Keratinocyte (primary cell): ENCODE data around the gene RNF149. TPM values are rescaled to one million over a fixed set of nuclear protein-coding genes. Genes with fewer than 3 reads are reported as not detected.

Source experiments
- DNase-seq: peaks from one replicate; pipeline ENCODE4 v3.0.0-alpha.2; 2011; ENCODE audit warnings: low read depth, missing footprints, low spot score
- FAIRE-seq: peaks from 2 replicates; lab custom pipeline; 2011; peaks lifted over from hg19 to GRCh38; lab: Jason Lieb, UNC
- H2AFZ ChIP-seq: 2 replicates; pipeline ENCODE4 v1.6.0; 2012; ENCODE audit warnings: low read length, control low read depth, inconsistent platforms; ENCODE audit not compliant: control insufficient read depth
- H3K27ac ChIP-seq: 2 replicates; pipeline ENCODE4 v1.5.1; 2011; ENCODE audit warnings: low read length; ENCODE audit not compliant: control insufficient read depth, insufficient read depth
- H3K27me3 ChIP-seq: 3 replicates; pipeline ENCODE4 v1.6.0; 2011; ENCODE audit warnings: low read length; ENCODE audit not compliant: control insufficient read depth, insufficient read depth; ENCODE audit errors: extremely low read depth
- H3K36me3 ChIP-seq, 2 experiments: 2 replicates in 1 of 2; 3 replicates in 1 of 2; pipeline ENCODE4 v1.5.1; 2011; ENCODE audit warnings: low read length in 2 of 2, mild to moderate bottlenecking in 1 of 2; ENCODE audit not compliant: control insufficient read depth in 2 of 2, insufficient read depth in 2 of 2; ENCODE audit errors: extremely low read depth in 1 of 2
- H3K4me1 ChIP-seq: 3 replicates; pipeline ENCODE4 v1.5.1; 2011; ENCODE audit warnings: low read length; ENCODE audit not compliant: control insufficient read depth, insufficient read depth; ENCODE audit errors: extremely low read depth
- H3K4me2 ChIP-seq: 3 replicates; pipeline ENCODE4 v1.6.0; 2011; ENCODE audit warnings: low read depth, low read length; ENCODE audit not compliant: control insufficient read depth, insufficient read depth; ENCODE audit errors: extremely low read depth
- H3K4me3 ChIP-seq, 3 experiments: fragments of 200-600 bp in 1 of 3; sonication (generic) in 1 of 3; 2 replicates in 2 of 3; 3 replicates in 1 of 3; pipeline ENCODE4 v1.5.1; 2011 to 2016; ENCODE audit warnings: low read length in 3 of 3, mild to moderate bottlenecking in 3 of 3, control low read depth in 2 of 3, inconsistent platforms in 1 of 3, low read depth in 1 of 3, mixed read lengths in 1 of 3, mixed run types in 1 of 3, moderate library complexity in 1 of 3; ENCODE audit not compliant: control insufficient read depth in 2 of 3, insufficient read depth in 2 of 3; ENCODE audit errors: extremely low read depth in 1 of 3
- H3K79me2 ChIP-seq: 2 replicates; pipeline ENCODE4 v1.6.0; 2012; ENCODE audit warnings: low read length; ENCODE audit not compliant: control insufficient read depth, insufficient read depth
- H3K9ac ChIP-seq: 3 replicates; pipeline ENCODE4 v1.6.0; 2011; ENCODE audit warnings: low read length; ENCODE audit not compliant: control insufficient read depth, insufficient read depth; ENCODE audit errors: extremely low read depth
- H3K9me1 ChIP-seq: 3 replicates; pipeline ENCODE4 v1.6.0; 2011; ENCODE audit warnings: low read length; ENCODE audit not compliant: control insufficient read depth, insufficient read depth; ENCODE audit errors: extremely low read depth
- H3K9me3 ChIP-seq: 2 replicates; pipeline ENCODE4 v1.5.1; 2012; ENCODE audit warnings: low read depth, low read length; ENCODE audit not compliant: control insufficient read depth
- H4K20me1 ChIP-seq: 3 replicates; pipeline ENCODE4 v1.6.0; 2011; ENCODE audit warnings: low read length; ENCODE audit not compliant: control insufficient read depth, insufficient read depth; ENCODE audit errors: extremely low read depth
- EZH2 ChIP-seq: IDR thresholded peaks from one replicate; pipeline ENCODE4 v1.6.1; 2012; ENCODE audit warnings: inconsistent platforms, mild to moderate bottlenecking, low read length, moderate library complexity
- dilution Hi-C: fragments of 300-500 bp; cut with MboI; formaldehyde crosslinking; loops from one replicate; pipeline ENCODE4 v1.7.0; 2020; ENCODE audit warnings: low sequenced_read_pairs; ENCODE audit not compliant: extremely low pct_ligation_motif_present
- polyA plus RNA-seq, 5 experiments: library from polyadenylated mRNA; depleted of rRNA in 3 of 5; stranded (reverse) in 3 of 5; stranded (forward) in 1 of 5; unstranded in 1 of 5; fragments of >200 nt; gene quantifications; 1 replicate in 1 of 5; 2 replicates in 3 of 5; 3 replicates in 1 of 5; pipeline versions ENCODE4 v1.2.1 to v1.2.3, GENCODE V29; 2011 to 2012; ENCODE audit warnings: missing spikeins in 2 of 5, low read depth in 1 of 5, low replicate concordance in 1 of 5
- TF ChIP-seq, protein P1 (sequence below), 3 experiments: IDR thresholded peaks in 1 of 3; conservative IDR thresholded peaks in 1 of 3; optimal IDR thresholded peaks in 1 of 3; 2 replicates in 2 of 3; 3 replicates in 1 of 3; pipeline versions ENCODE3 to v1.5.1; 2011; ENCODE audit warnings: low read length in 3 of 3, mild to moderate bottlenecking in 3 of 3, moderate library complexity in 2 of 3, control low read depth in 1 of 3, inconsistent platforms in 1 of 3; ENCODE audit not compliant: insufficient read depth in 2 of 3; ENCODE audit errors: extremely low read depth in 1 of 3

Gene RNF149
- polyA plus RNA-seq, 1 donor (not counting 4 experiments of a cell fraction or from before 2014, with no cell fraction given): 68.0 TPM

DNA sequence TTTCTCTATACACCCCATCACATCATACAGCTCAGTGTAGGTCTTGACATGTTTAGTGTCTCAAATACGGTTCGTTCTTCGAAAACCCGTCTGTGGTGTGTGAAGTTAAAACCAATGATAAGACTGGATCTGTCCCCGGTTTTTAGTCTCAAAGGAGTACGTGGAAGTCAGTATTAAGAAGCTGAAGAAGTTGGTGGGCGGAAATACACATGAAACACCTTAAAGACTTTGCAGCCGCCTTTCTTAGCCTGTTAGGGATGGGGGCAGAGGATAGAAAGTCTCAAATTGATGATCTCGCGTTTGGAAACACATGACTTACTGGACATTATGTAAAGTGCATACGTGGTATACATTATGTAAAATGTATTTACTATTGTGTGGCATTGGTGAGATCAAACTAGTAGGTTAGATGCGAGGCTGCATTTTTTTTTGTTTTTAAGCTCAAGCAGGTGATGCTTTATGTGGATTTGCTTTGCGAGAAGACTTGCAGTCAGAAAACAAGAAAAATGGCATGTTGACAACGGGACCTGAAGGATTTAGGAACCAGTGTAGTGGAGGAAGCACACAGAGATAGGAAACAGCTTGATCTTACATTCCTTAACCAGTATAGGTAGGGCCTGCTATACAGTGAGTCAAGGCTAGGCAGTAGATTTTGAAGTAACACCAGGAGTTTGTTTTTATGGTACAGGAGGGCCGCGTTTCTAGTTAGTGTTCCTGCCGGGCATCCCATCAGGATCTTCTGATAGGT is 54.6 kb downstream of the RNF149 start:
- DNase-seq: no peak

DNA sequence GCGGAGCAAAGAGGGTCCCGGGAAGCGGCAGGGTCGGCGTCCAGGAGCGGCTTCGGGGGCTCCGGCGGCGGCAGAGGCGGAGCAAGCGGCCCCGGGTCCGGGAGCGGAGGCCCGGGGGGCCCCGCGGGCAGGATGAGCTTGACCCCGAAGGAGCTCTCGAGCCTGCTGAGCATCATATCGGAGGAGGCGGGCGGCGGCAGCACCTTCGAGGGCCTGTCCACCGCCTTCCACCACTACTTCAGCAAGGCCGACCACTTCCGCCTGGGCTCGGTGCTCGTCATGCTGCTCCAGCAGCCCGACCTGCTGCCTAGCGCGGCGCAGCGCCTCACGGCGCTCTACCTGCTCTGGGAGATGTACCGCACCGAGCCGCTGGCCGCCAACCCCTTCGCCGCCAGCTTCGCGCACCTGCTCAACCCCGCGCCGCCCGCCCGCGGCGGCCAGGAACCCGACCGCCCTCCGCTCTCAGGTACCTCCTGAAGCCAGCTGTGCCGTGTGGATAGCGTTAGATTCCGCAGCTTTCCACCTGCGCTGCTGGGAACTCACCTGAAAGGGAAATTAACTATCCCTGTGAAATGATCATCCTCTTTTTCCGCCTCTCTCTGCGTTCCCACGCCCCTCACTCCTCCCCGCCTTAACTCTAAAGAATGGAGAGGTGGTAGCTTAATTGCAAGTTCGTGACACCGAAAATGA is 55.3 kb downstream of the RNF149 start:
- TF ChIP-seq, protein P1, sequence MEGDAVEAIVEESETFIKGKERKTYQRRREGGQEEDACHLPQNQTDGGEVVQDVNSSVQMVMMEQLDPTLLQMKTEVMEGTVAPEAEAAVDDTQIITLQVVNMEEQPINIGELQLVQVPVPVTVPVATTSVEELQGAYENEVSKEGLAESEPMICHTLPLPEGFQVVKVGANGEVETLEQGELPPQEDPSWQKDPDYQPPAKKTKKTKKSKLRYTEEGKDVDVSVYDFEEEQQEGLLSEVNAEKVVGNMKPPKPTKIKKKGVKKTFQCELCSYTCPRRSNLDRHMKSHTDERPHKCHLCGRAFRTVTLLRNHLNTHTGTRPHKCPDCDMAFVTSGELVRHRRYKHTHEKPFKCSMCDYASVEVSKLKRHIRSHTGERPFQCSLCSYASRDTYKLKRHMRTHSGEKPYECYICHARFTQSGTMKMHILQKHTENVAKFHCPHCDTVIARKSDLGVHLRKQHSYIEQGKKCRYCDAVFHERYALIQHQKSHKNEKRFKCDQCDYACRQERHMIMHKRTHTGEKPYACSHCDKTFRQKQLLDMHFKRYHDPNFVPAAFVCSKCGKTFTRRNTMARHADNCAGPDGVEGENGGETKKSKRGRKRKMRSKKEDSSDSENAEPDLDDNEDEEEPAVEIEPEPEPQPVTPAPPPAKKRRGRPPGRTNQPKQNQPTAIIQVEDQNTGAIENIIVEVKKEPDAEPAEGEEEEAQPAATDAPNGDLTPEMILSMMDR (optimal IDR thresholded peaks at IDR 0.05 in 1 of 3, IDR thresholded peaks at IDR 0.05 in 1 of 3, conservative IDR thresholded peaks at IDR 0.05 in 1 of 3; ENCODE audit: extremely low read depth in 1 of 3, insufficient read depth in 2 of 3, low read length in 3 of 3): no peak
- no peak for TF ChIP-seq EZH2
- Histone ChIP-seq H2AFZ (peak overlapping the region; percentile 78), H3K4me3 (peak overlapping the region; percentile 97 to 99 (median 99)), H3K9me3 (no peaks in the 10 kb centered on the region), H3K27me3 (no peaks in the 10 kb centered on the region), H3K79me2 (peaks cover 44% of the 10 kb centered on the region), H3K9ac (peak overlapping the region; percentile 93), H3K4me1 (peaks cover 30% of the 10 kb centered on the region), H4K20me1 (no peaks in the 10 kb centered on the region), H3K27ac (peak overlapping the region; percentile 84), H3K36me3 (no peaks in the 10 kb centered on the region), H3K9me1 (peaks cover 3% of the 10 kb centered on the region), H3K4me2 (peak overlapping the region; percentile 99)
- DNase-seq: no peak
- no peak for FAIRE-seq
- dilution Hi-C loops: no loop called here

More for the DNA sequence above, 54.6 kb downstream of the RNF149 start:
- H3K79me2 ChIP-seq: peaks cover 46% of the 10 kb centered on the region
- no peaks in the 10 kb centered on the region for H4K20me1 ChIP-seq
- dilution Hi-C loops: no loop called here
- H3K4me1 ChIP-seq: peaks cover 30% of the 10 kb centered on the region
- H3K36me3 ChIP-seq: peaks cover 1 to 4% of the 10 kb centered on the region in 2 experiments
- peak overlapping the region; percentile 93 for H3K9ac ChIP-seq
- H3K9me3 ChIP-seq: no peaks in the 10 kb centered on the region
- peak overlapping the region; percentile 84 for H3K27ac ChIP-seq
- FAIRE-seq: peak; percentile 56
- peaks cover 3% of the 10 kb centered on the region for H3K9me1 ChIP-seq
- TF ChIP-seq, protein P1 (optimal IDR thresholded peaks at IDR 0.05 in 1 of 3, IDR thresholded peaks at IDR 0.05 in 1 of 3, conservative IDR thresholded peaks at IDR 0.05 in 1 of 3; ENCODE audit: extremely low read depth in 1 of 3, insufficient read depth in 2 of 3, low read length in 3 of 3): no peak
- no peak for TF ChIP-seq EZH2
- H3K4me3 ChIP-seq: peak overlapping the region; percentile 97 to 99 (median 99)
- no peak overlapping the region for H2AFZ ChIP-seq
- H3K4me2 ChIP-seq: peak overlapping the region; percentile 99
- no peaks in the 10 kb centered on the region for H3K27me3 ChIP-seq
